AG09309 (cell line): ENCODE results near the gene RCL1.

Source experiments
- DNase-seq: peaks from one replicate; pipeline ENCODE4 v3.0.0-alpha.2; 2010; ENCODE audit warnings: low read depth
- H3K4me3 ChIP-seq: 2 replicates; pipeline ENCODE4 v1.5.1; 2011; ENCODE audit warnings: mild to moderate bottlenecking, low read depth, low read length, moderate library complexity; ENCODE audit not compliant: control insufficient read depth
- CTCF ChIP-seq: IDR thresholded peaks from 2 replicates; pipeline ENCODE4 v1.5.1; 2011; ENCODE audit warnings: mild to moderate bottlenecking, low read depth, low read length, inconsistent platforms; ENCODE audit not compliant: insufficient read depth, control insufficient read depth; ENCODE audit errors: missing control alignments

The RCL1 gene

GRCh38 chr9:4812858-4813257 is 20.1 kb downstream of the RCL1 start:
- TF ChIP-seq CTCF = no peak
- no peak for DNase-seq
- no peak overlapping the region for H3K4me3 ChIP-seq

GRCh38 chr9:4814913-4815312 is 22.2 kb downstream of the RCL1 start:
- no peak for TF ChIP-seq CTCF
- H3K4me3 ChIP-seq = no peak overlapping the region
- no peak for DNase-seq

- no peak for DNase-seq
- no peak overlapping the region for H3K4me3 ChIP-seq
- no peak for TF ChIP-seq CTCF
Measured at GRCh38 chr9:4815381-4815956, 22.7 kb downstream of the RCL1 start.

GRCh38 chr9:4820168-4820567 is 27.4 kb downstream of the RCL1 start:
- no peak for TF ChIP-seq CTCF
- DNase-seq = no peak
- no peak overlapping the region for H3K4me3 ChIP-seq

GRCh38 chr9:4821133-4821532 is 28.4 kb downstream of the RCL1 start:
- no peak for DNase-seq
- TF ChIP-seq CTCF = no peak

GRCh38 chr9:4822057-4822456 is 29.3 kb downstream of the RCL1 start:
- H3K4me3 ChIP-seq = no peak overlapping the region
- DNase-seq = no peak
- TF ChIP-seq CTCF = no peak

More at GRCh38 chr9:4821133-4821532, 28.4 kb downstream of the RCL1 start:
- no peak overlapping the region for H3K4me3 ChIP-seq
